Fibroblast of pulmonary artery (primary cell): ENCODE data around the gene ELFN1.

Source experiments
- DNase-seq: peaks from one replicate; pipeline ENCODE4 v3.0.0-alpha.2; 2010; ENCODE audit warnings: low read depth
- H3K4me3 ChIP-seq: replicated peaks from 2 replicates; pipeline ENCODE4 v1.5.1; 2011; ENCODE audit warnings: low read depth, mild to moderate bottlenecking, control low read depth, low read length, moderate library complexity
- TF ChIP-seq, protein P1 (sequence below): IDR thresholded peaks from 2 replicates; pipeline ENCODE4 v1.5.1; 2011; ENCODE audit warnings: mild to moderate bottlenecking, control low read depth, low read length, inconsistent platforms; ENCODE audit errors: missing control alignments

The ELFN1 gene

GRCh38 chr7:1721047-1721690 is 51.1 kb downstream of the ELFN1 start:
- no peak overlapping the region for H3K4me3 ChIP-seq
- DNase-seq = peak; percentile 10
- TF ChIP-seq, protein P1, sequence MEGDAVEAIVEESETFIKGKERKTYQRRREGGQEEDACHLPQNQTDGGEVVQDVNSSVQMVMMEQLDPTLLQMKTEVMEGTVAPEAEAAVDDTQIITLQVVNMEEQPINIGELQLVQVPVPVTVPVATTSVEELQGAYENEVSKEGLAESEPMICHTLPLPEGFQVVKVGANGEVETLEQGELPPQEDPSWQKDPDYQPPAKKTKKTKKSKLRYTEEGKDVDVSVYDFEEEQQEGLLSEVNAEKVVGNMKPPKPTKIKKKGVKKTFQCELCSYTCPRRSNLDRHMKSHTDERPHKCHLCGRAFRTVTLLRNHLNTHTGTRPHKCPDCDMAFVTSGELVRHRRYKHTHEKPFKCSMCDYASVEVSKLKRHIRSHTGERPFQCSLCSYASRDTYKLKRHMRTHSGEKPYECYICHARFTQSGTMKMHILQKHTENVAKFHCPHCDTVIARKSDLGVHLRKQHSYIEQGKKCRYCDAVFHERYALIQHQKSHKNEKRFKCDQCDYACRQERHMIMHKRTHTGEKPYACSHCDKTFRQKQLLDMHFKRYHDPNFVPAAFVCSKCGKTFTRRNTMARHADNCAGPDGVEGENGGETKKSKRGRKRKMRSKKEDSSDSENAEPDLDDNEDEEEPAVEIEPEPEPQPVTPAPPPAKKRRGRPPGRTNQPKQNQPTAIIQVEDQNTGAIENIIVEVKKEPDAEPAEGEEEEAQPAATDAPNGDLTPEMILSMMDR = no peak

GRCh38 chr7:1723254-1723653 is 53.2 kb downstream of the ELFN1 start:
- DNase-seq = no peak
- no peak overlapping the region for H3K4me3 ChIP-seq
- TF ChIP-seq, protein P1 = no peak

DNA sequence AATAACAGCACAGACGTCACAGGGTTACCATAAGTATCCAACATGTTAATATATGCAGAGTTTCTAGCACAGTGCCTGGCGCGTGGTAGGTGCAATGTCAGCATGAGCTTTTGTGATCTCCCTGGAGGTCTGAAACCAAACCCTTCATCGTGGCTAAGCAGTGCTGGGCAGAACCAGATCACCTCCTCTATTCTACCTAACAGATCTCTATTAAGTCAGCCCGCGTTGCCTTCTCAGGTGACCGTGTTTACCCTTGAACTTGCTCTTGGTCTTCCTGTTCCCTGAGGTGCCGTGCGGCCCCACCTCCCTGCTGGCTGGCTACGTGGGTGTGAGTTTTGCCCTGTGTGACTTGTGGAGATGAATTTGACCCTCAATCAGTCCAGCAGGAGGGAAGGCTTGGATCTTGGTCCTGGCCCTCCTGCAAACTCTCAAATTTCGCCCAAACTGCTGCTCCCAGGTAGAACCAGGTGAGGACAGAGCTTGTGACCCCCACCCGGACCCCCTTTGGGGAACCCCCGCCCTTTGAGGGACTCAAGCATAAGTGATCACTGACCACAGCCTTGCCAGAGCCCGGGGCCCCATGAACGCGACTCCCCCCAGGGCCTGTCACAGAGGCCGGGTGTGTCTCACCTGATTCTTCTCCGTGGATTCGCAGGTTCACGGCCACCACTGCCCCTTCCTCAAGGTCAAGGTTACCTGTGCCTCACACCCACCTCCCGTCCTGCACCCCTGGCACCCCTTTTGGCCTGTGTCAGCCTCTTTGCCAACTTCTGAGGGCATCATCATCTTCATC is 54.2 kb downstream of the ELFN1 start:
- TF ChIP-seq, protein P1 = no peak
- no peak for DNase-seq
- no peak overlapping the region for H3K4me3 ChIP-seq

- H3K4me3 ChIP-seq = no peak overlapping the region
- no peak for DNase-seq
- TF ChIP-seq, protein P1 = no peak
Observed at GRCh38 chr7:1725199-1725690, 55.2 kb downstream of the ELFN1 start.

DNA sequence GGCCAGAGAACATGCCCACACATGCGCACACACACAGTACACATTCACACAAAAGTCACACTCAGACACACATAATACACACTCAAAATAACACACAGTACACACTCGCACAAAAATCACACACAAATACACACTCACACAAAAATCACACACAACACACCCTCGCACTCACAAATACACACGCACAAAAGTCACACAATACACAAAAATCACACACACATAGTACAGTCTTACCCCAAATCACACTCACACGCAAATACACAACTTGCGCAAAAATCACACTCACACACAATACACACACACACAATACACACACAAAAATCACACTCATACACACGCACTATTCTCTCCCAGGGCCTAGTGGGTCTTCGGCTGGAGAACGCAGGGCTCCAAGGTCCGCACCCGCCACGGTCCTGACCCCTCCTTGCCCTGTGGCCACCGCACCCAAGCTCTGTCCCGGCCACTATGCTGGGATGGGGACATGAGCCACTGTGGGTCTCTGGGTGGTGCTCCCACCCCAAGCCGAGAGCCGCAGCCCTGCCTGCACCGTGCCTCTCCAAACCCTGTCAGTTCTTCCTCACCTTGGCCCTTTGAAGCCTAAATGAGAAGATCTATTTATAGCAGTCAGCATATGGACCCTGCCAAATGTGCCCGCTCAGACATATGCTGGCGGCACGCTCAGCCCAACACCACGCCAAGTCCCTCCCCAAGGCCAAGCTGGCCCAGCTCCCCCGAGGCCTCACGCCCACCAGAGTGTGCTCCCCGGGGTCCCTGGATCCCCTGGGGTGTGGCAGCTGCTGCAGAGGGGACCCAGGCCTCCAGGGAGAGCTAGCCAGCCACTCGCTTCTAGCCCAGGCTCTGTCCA is 55.9 kb downstream of the ELFN1 start:
- no peak overlapping the region for H3K4me3 ChIP-seq
- TF ChIP-seq, protein P1 = no peak
- DNase-seq = no peak

DNA sequence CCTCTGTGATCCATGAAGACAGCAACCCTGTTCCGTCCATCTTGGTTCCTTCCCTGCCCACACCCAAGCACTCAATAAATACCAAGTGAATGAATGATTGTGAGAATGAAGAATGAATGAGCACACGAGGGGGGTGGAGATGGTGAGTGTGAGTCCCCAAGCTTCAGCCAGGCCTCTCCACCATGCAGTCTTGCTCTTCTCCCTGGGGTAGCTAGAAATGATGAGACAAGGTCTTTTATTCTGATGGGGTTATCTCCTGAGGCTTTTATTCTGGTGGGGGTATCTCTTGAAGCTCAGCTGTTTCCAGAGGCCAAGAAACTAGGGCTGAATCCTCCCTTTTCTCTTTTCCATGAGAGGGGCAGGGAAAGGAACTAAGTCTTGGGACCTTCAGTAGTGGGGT is 57.0 kb downstream of the ELFN1 start:
- no peak for DNase-seq
- TF ChIP-seq, protein P1 = no peak
- no peak overlapping the region for H3K4me3 ChIP-seq
